GM21515 (cell line): ENCODE data around the gene UBE2M.

Experiments used
- ATAC-seq: cut with Tn5 transposase; IDR thresholded peaks from one replicate; pipeline ENCODE4 v1.9.1; 2021; ENCODE audit not compliant: unreplicated experiment

UBE2M gene

GRCh38 chr19:58571575-58571947 lies 13.2 kb upstream of the UBE2M start:
- no peak for ATAC-seq

- ATAC-seq: no peak
Observed at GRCh38 chr19:58570770-58571574, 12.6 kb upstream of the UBE2M start.

GRCh38 chr19:58569943-58570670 lies 11.7 kb upstream of the UBE2M start:
- ATAC-seq: no peak

- no peak for ATAC-seq
Observed at GRCh38 chr19:58569191-58569942, 11.0 kb upstream of the UBE2M start.

GRCh38 chr19:58568453-58569130 lies 10.2 kb upstream of the UBE2M start:
- ATAC-seq: no peak

- no peak for ATAC-seq
Observed at GRCh38 chr19:58566989-58567388, 8.6 kb upstream of the UBE2M start.

GRCh38 chr19:58563823-58564222 lies 5.4 kb upstream of the UBE2M start:
- ATAC-seq: no peak

- ATAC-seq: no peak
Observed at GRCh38 chr19:58563034-58563573, 4.7 kb upstream of the UBE2M start.

- no peak for ATAC-seq
Observed at GRCh38 chr19:58562122-58563033, 4.0 kb upstream of the UBE2M start.

- ATAC-seq: no peak
Observed at GRCh38 chr19:58561373-58562121, 3.1 kb upstream of the UBE2M start.

GRCh38 chr19:58560921-58561320 lies 2.5 kb upstream of the UBE2M start:
- ATAC-seq: no peak

GRCh38 chr19:58560007-58560887 lies 1.8 kb upstream of the UBE2M start:
- ATAC-seq: no peak

GRCh38 chr19:58559275-58560006 lies 1.0 kb upstream of the UBE2M start:
- no peak for ATAC-seq

GRCh38 chr19:58558623-58559274 lies 338 bp upstream of the UBE2M start:
- peak; percentile 53 for ATAC-seq

- no peak for ATAC-seq
Observed at GRCh38 chr19:58557221-58558065, 968 bp downstream of the UBE2M start.

GRCh38 chr19:58556622-58557220 lies 1.7 kb downstream of the UBE2M start:
- ATAC-seq: no peak
